SK-N-SH (cell line): Measurements from ENCODE around the gene SMIM1.

ENCODE experiments used
- CHD2 ChIP-seq: fragments of 150-350 bp; IDR thresholded peaks from 2 replicates; pipeline ENCODE4 v1.6.1; 2018; ENCODE audit warnings: low read length; ENCODE audit not compliant: partially characterized antibody
- CTCF ChIP-seq: fragments of 200-600 bp; sonication (generic); IDR thresholded peaks from 2 replicates; pipeline ENCODE4 v1.6.1; 2017; ENCODE audit warnings: antibody characterized with exemption, mild to moderate bottlenecking, moderate library complexity
- EP300 ChIP-seq, 2 experiments: IDR thresholded peaks; 2 replicates each; pipeline versions ENCODE4 v1.4.0 to v1.6.1; 2012; ENCODE audit warnings: borderline replicate concordance in 1 of 2, low read depth in 1 of 2, low read length in 1 of 2
- FOXM1 ChIP-seq: IDR thresholded peaks from 2 replicates; pipeline ENCODE4 v1.4.0; 2012; ENCODE audit warnings: low read depth, mild to moderate bottlenecking
- NFIC ChIP-seq: IDR thresholded peaks from 2 replicates; pipeline ENCODE4 v1.4.0; 2012; ENCODE audit warnings: borderline replicate concordance
- PBX3 ChIP-seq: IDR thresholded peaks from 2 replicates; pipeline ENCODE4; 2012
- RAD21 ChIP-seq: IDR thresholded peaks from 2 replicates; pipeline ENCODE4 v1.6.1; 2012; ENCODE audit warnings: mild to moderate bottlenecking, low read length
- SIN3A ChIP-seq: IDR thresholded peaks from 2 replicates; pipeline ENCODE4 v1.6.1; 2012; ENCODE audit warnings: low read depth, mild to moderate bottlenecking, low read length, moderate library complexity, borderline replicate concordance
- TAF1 ChIP-seq: IDR thresholded peaks from 2 replicates; pipeline ENCODE4 v1.6.1; 2012; ENCODE audit warnings: low read depth, mild to moderate bottlenecking, low read length, moderate library complexity, borderline replicate concordance
- TCF12 ChIP-seq: IDR thresholded peaks from 2 replicates; pipeline ENCODE4 v1.4.0; 2012
- USF2 ChIP-seq: fragments of 150-350 bp; IDR thresholded peaks from 2 replicates; pipeline ENCODE4 v1.6.1; 2017; ENCODE audit warnings: antibody characterized with exemption, low read length, low read depth, borderline replicate concordance
- YY1 ChIP-seq: IDR thresholded peaks from 2 replicates; pipeline ENCODE4 v1.4.0; 2012; ENCODE audit warnings: low read depth, mild to moderate bottlenecking
- ZBTB33 ChIP-seq: IDR thresholded peaks from 2 replicates; pipeline ENCODE4 v1.4.0; 2012; ENCODE audit warnings: low read depth, borderline replicate concordance

- TF ChIP-seq PBX3 (no peak), TAF1 (no peak), CTCF (no peak), TCF12 (no peak), NFIC (no peak), SIN3A (no peak), ZBTB33 (no peak), CHD2 (no peak), FOXM1 (no peak), EP300 (IDR thresholded peaks at IDR 0.05; ENCODE audit: borderline replicate concordance in 1 of 2, low read depth in 1 of 2, low read length in 1 of 2) (no peak), USF2 (no peak), YY1 (no peak), RAD21 (no peak)
These were observed 47.2 kb downstream of the SMIM1 start for GRCh38 chr1:3819771-3820200.
